ENCODE data around the gene TSPAN18.

Gene TSPAN18

GRCh38 chr11:44887636-44888035 is 160.9 kb downstream of the TSPAN18 start:
- no peak overlapping the region for H3K4me3 ChIP-seq (ENCODE audit: low read length)
- TF ChIP-seq CTCF (conservative IDR thresholded peaks at IDR 0.05; ENCODE audit: low read length): no peak
- DNase-seq (ENCODE audit: low read depth): no peak

GRCh38 chr11:44889266-44889665 is 162.5 kb downstream of the TSPAN18 start:
- DNase-seq (ENCODE audit: low read depth): peak; percentile 49
- no peak for TF ChIP-seq CTCF (conservative IDR thresholded peaks at IDR 0.05; ENCODE audit: low read length)
- H3K4me3 ChIP-seq (ENCODE audit: low read length): no peak overlapping the region

DNA sequence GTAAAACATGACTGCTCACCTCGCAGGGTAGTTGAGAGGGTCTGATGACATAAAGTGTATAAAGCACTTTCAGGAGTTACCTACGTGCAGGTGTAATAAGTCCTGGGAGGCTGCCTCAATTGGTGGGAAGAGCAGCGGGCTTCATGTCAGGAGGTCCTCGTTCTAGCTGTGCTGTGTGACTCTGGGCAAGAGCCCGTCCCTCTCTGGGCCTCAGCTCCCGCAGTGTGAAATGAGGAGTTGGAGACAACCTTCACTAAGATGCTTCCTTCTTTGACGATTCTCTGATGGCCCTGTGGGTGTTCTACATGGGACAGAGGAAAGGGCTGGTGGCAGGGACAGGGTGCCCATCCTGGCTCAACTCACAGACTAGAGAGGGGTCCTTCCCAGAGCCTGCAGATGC is 166.1 kb downstream of the TSPAN18 start:
- no peak overlapping the region for H3K4me3 ChIP-seq (ENCODE audit: low read length)
- DNase-seq (ENCODE audit: low read depth): no peak
- no peak for TF ChIP-seq CTCF (conservative IDR thresholded peaks at IDR 0.05; ENCODE audit: low read length)

GRCh38 chr11:44893308-44893822 is 166.6 kb downstream of the TSPAN18 start:
- DNase-seq (ENCODE audit: low read depth): no peak
- H3K4me3 ChIP-seq (ENCODE audit: low read length): no peak overlapping the region
- no peak for TF ChIP-seq CTCF (conservative IDR thresholded peaks at IDR 0.05; ENCODE audit: low read length)

- DNase-seq (ENCODE audit: low read depth): peak; percentile 60
- H3K4me3 ChIP-seq (ENCODE audit: low read length): no peak overlapping the region
- TF ChIP-seq CTCF (conservative IDR thresholded peaks at IDR 0.05; ENCODE audit: low read length): peak; percentile 91
Observed at GRCh38 chr11:44893846-44894617, 167.3 kb downstream of the TSPAN18 start.

DNA sequence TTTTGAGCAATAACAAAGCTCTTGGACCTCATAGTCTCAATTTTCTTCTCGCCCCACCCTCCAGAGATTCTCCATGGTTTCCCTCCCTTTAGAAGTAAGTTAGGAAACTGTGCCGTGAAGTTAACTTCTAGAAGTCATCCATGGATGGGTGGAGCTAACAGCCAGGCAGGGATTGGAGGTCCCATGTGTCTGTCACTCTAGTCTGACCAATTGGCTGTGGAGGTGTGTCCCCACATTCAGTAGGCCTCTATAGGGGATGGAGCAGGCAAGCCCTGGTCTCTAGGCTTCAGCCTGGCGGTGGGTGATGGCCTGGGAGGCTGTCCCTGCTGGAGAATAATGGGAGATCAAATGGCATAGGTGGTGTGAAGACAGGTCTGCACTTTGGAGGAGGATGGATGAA is 173.2 kb downstream of the TSPAN18 start:
- H3K4me3 ChIP-seq (ENCODE audit: low read length): no peak overlapping the region
- peak; percentile 64 for DNase-seq (ENCODE audit: low read depth)
- TF ChIP-seq CTCF (conservative IDR thresholded peaks at IDR 0.05; ENCODE audit: low read length): no peak

DNA sequence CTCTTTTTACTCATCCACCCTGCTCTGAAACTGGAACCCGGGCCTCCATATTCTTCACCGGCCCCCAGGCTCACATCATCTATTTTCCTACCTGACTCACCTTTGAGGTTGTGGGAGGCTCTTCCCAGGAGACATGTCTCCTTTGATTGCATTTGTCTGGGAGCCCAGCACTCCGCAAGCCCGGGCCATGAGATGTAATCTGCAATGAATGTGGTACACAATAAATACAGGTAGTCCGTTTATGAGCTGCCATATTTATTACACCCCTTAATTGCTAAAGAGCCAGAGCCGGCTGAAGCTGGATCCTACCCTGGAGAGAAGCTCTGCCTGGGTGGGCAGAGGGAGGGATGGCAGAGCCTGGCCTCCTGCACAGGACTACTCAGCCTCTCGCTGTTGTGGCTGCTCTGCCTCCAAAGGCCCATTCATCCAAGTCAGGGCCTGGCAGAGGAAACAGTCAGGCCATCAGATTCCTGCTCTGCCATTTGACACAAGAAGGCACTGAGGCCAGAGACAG is 174.4 kb downstream of the TSPAN18 start:
- no peak for TF ChIP-seq CTCF (conservative IDR thresholded peaks at IDR 0.05; ENCODE audit: low read length)
- H3K4me3 ChIP-seq (ENCODE audit: low read length): no peak overlapping the region
- no peak for DNase-seq (ENCODE audit: low read depth)

Data from AG10803 (cell line).